ENCODE results near the gene RAB3B. TPM values are rescaled to one million over a fixed set of nuclear protein-coding genes. Genes with fewer than 3 reads are reported as not detected.
"Not testable (repeated sequence)": the region's sequence is repeated elsewhere in the genome, so short reads cannot be mapped to it uniquely, and the experiment has no call there.

Gene RAB3B
- total and polyA plus RNA-seq, 3 experiments from 2014 or later: 0.01 to 0.13 (median 0.11) TPM

DNA sequence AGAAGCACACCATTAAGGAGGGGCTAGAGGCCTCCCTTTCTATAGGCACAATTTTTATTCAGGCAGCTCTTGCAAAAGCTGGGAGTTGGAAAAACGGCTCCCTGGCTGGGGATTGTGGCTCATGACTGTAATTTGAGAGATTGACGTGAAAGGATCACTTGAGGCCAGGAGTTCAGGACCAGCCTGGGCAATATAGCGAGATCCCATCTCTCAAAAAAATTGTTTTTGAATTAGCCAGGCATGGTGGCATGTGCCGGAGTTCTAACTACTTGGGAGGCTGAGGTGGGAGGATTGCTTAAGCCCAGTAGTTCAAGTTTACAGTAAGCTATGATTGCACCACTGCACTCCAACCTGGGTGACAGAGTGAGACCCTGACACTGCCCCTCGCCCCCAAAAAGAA lies 88.0 kb downstream of the RAB3B start:
- H3K27ac Mint-ChIP-seq: no peak overlapping the region
- Histone ChIP-seq H3K27ac (ENCODE audit: low read depth, low read length) (no peak overlapping the region), H3K36me3 (ENCODE audit: insufficient read depth, low read length) (no peaks in the 10 kb centered on the region), H3K4me3 (ENCODE audit: low read length) (no peak overlapping the region), H3K4me1 (ENCODE audit: insufficient read depth, low read length) (no peaks in the 10 kb centered on the region), H3K9me3 (ENCODE audit: low read length) (no peaks in the 10 kb centered on the region), H3K27me3 (ENCODE audit: insufficient read depth, low read length, poor library complexity, severe bottlenecking) (peaks cover 6% of the 10 kb centered on the region)
- POLR2A ChIA-PET: interaction anchor here (0.6 kb wide), 1 partner anchor 1843 kb away, joined by 4 read pairs; no protein-coding TSS in a partner anchor
- DNase-seq: no peak
- CTCF ChIA-PET: no interaction called here
- peaks cover 0 to 11% (median 4%) of the 10 kb centered on the region in 5 donors for H3K9me3 Mint-ChIP-seq
- peaks cover 19 to 23% of the 10 kb centered on the region in 2 donors for H3K27me3 Mint-ChIP-seq
- H3K4me1 Mint-ChIP-seq: peaks cover 4 to 13% (median 11%) of the 10 kb centered on the region in 3 donors
- no peak overlapping the region for H3K4me3 Mint-ChIP-seq
- H3K36me3 Mint-ChIP-seq: peaks cover 0 to 2% (median 0%) of the 10 kb centered on the region in 3 donors

DNA sequence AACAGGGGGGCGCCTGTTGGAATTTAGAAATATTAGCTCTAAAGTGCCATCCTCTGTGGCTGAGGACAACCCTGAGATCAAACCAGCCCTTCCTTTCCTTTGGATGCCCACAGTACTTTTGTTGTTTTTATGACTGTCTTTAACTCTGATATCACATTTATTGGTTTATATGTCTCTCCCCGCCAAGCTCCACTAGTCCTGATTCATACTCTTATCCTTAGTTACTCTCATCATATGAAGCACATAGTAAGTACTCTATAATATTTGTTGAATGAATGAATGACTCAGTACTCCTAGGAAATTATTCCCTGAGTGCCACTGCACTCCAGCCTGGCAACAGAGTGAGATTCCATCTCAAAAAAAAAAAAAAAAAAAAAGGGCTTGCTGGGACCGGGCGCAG lies 89.3 kb downstream of the RAB3B start:
- ChIA-PET POLR2A (interaction anchor here (0.7 kb wide), 1 partner anchor 43 kb away, joined by 3 read pairs; no protein-coding TSS in a partner anchor), CTCF (no interaction called here)
- Histone ChIP-seq H3K4me1 (ENCODE audit: insufficient read depth, low read length) (no peaks in the 10 kb centered on the region), H3K27me3 (ENCODE audit: insufficient read depth, low read length, poor library complexity, severe bottlenecking) (peaks cover 6% of the 10 kb centered on the region), H3K27ac (ENCODE audit: low read depth, low read length) (no peak overlapping the region), H3K36me3 (ENCODE audit: insufficient read depth, low read length) (no peaks in the 10 kb centered on the region), H3K9me3 (ENCODE audit: low read length) (no peaks in the 10 kb centered on the region), H3K4me3 (ENCODE audit: low read length) (no peak overlapping the region)
- Mint-ChIP-seq H3K27me3 (peaks cover 18 to 32% of the 10 kb centered on the region in 2 donors), H3K27ac (no peak overlapping the region), H3K4me1 (no peaks in the 10 kb centered on the region), H3K9me3 (peaks cover 0 to 2% (median under 1%) of the 10 kb centered on the region in 5 donors), H3K4me3 (no peak overlapping the region), H3K36me3 (peaks cover 0 to 2% (median 0%) of the 10 kb centered on the region in 3 donors)
- DNase-seq: no peak

DNA sequence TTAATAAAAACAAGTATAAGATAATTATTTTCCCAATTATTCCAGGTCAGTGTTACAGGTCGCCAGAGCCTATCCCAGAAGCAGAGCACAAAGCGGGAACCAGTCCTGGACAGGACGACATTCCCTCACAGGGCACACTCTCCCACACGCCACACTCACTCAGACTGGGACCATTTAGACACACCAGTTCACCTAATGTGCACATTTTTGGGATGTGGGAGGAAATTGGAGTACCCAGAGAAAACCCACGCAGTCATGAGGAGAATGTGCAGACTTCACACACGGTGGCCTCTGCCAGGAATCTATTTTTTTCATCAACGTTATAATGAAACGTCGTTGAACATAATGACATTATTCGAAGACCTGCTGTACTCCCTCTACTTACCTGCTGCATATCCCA lies 91.5 kb downstream of the RAB3B start:
- H3K4me3 ChIP-seq (ENCODE audit: low read length): no peak overlapping the region
- CTCF ChIA-PET: interaction anchor here (1.5 to 2.3 kb wide), 2 partner anchors 8 to 398 kb away, joined by 4 to 6 read pairs; no protein-coding TSS in a partner anchor
- peaks cover 6% of the 10 kb centered on the region for H3K27me3 ChIP-seq (ENCODE audit: insufficient read depth, low read length, poor library complexity, severe bottlenecking)
- H3K9me3 ChIP-seq (ENCODE audit: low read length): no peaks in the 10 kb centered on the region
- H3K4me1 ChIP-seq (ENCODE audit: insufficient read depth, low read length): no peaks in the 10 kb centered on the region
- no peaks in the 10 kb centered on the region for H3K4me1 Mint-ChIP-seq
- POLR2A ChIA-PET: no interaction called here
- DNase-seq: no peak
- peaks cover 24 to 54% of the 10 kb centered on the region in 2 donors for H3K27me3 Mint-ChIP-seq
- H3K36me3 Mint-ChIP-seq: peaks cover 0 to 2% (median 0%) of the 10 kb centered on the region in 3 donors
- no peak overlapping the region for H3K27ac Mint-ChIP-seq
- H3K27ac ChIP-seq (ENCODE audit: low read depth, low read length): no peak overlapping the region
- H3K4me3 Mint-ChIP-seq: no peak overlapping the region
- H3K9me3 Mint-ChIP-seq: peaks cover 0 to 2% (median 0%) of the 10 kb centered on the region in 5 donors
- no peaks in the 10 kb centered on the region for H3K36me3 ChIP-seq (ENCODE audit: insufficient read depth, low read length)

DNA sequence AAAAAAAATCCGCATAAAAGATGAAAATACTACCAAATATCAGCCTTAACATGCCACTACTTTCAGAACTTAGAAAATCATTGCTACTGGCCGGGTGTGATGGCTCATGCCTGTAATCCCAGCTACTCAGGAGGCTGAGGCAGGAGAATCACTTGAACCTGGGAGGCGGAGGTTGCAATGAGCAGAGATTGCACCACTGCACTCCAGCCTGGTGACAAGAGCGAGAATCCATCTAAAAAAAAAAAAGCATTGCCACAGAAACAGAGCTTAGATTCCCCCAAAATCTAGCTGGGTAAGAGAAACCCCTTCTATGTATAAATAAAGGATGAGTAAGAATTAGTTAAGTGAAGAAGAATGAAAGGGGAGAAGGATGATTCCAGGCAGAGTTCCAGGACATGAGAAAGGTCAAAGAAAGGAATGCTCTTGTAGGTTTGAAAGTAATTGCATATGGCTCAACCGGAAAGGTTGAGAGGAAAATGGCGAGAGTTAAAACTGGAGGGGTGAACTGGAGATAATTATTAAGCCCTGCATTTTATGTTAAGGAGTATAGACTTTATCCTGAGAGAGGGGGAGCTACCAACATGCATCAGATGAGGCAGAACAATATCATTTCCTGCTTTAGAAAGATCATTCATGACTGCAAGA lies 92.3 kb downstream of the RAB3B start:
- Histone ChIP-seq H3K9me3 (ENCODE audit: low read length) (no peaks in the 10 kb centered on the region), H3K27me3 (ENCODE audit: insufficient read depth, low read length, poor library complexity, severe bottlenecking) (peaks cover 6% of the 10 kb centered on the region), H3K27ac (ENCODE audit: low read depth, low read length) (no peak overlapping the region), H3K4me3 (ENCODE audit: low read length) (no peak overlapping the region), H3K36me3 (ENCODE audit: insufficient read depth, low read length) (no peaks in the 10 kb centered on the region), H3K4me1 (ENCODE audit: insufficient read depth, low read length) (no peaks in the 10 kb centered on the region)
- no peak overlapping the region for H3K4me3 Mint-ChIP-seq
- no peak overlapping the region for H3K27ac Mint-ChIP-seq
- H3K9me3 Mint-ChIP-seq: peaks cover 0 to 2% (median 0%) of the 10 kb centered on the region in 5 donors
- CTCF ChIA-PET: interaction anchor here (1.2 to 3.0 kb wide), 7 partner anchors 9 to 399 kb away, joined by 3 to 15 read pairs (median 6); no protein-coding TSS in a partner anchor
- H3K27me3 Mint-ChIP-seq: peaks cover 28 to 62% of the 10 kb centered on the region in 2 donors
- POLR2A ChIA-PET: no interaction called here
- H3K4me1 Mint-ChIP-seq: no peaks in the 10 kb centered on the region
- DNase-seq: no peak
- peaks cover 0 to 2% (median 0%) of the 10 kb centered on the region in 3 donors for H3K36me3 Mint-ChIP-seq

DNA sequence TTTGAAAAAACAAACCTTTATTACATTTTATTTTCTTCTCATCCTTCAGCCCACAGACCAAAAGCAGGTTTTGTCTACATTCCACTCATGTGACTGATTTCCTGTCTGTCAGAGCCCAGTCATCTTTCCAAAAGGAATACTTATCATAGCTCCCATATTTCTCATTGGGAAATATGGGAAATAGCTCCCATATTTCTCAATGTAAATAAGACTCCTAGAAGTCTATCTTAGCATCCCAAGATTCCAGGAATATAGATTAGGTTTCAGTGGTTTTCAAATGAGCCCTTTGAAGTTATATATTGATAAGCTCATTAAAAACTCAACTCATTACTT lies 92.8 kb downstream of the RAB3B start:
- Histone ChIP-seq H3K9me3 (ENCODE audit: low read length) (no peaks in the 10 kb centered on the region), H3K4me1 (ENCODE audit: insufficient read depth, low read length) (no peaks in the 10 kb centered on the region), H3K4me3 (ENCODE audit: low read length) (no peak overlapping the region), H3K27me3 (ENCODE audit: insufficient read depth, low read length, poor library complexity, severe bottlenecking) (peaks cover 6% of the 10 kb centered on the region), H3K27ac (ENCODE audit: low read depth, low read length) (no peak overlapping the region), H3K36me3 (ENCODE audit: insufficient read depth, low read length) (no peaks in the 10 kb centered on the region)
- H3K27me3 Mint-ChIP-seq: peaks cover 29 to 67% of the 10 kb centered on the region in 2 donors
- ChIA-PET CTCF (interaction anchor here (1.2 to 3.0 kb wide), 8 partner anchors 9 to 399 kb away, joined by 3 to 15 read pairs (median 6); no protein-coding TSS in a partner anchor), POLR2A (no interaction called here)
- no peak for DNase-seq
- peaks cover 0 to 2% (median 0%) of the 10 kb centered on the region in 3 donors for H3K36me3 Mint-ChIP-seq
- H3K4me3 Mint-ChIP-seq: no peak overlapping the region
- H3K9me3 Mint-ChIP-seq: peaks cover 0 to 2% (median 0%) of the 10 kb centered on the region in 5 donors
- H3K4me1 Mint-ChIP-seq: no peaks in the 10 kb centered on the region
- no peak overlapping the region for H3K27ac Mint-ChIP-seq

GRCh38 chr1:51894748-51895147 lies 95.8 kb downstream of the RAB3B start:
- H3K36me3 Mint-ChIP-seq, H3K27ac Mint-ChIP-seq: not testable (repeated sequence)

DNA sequence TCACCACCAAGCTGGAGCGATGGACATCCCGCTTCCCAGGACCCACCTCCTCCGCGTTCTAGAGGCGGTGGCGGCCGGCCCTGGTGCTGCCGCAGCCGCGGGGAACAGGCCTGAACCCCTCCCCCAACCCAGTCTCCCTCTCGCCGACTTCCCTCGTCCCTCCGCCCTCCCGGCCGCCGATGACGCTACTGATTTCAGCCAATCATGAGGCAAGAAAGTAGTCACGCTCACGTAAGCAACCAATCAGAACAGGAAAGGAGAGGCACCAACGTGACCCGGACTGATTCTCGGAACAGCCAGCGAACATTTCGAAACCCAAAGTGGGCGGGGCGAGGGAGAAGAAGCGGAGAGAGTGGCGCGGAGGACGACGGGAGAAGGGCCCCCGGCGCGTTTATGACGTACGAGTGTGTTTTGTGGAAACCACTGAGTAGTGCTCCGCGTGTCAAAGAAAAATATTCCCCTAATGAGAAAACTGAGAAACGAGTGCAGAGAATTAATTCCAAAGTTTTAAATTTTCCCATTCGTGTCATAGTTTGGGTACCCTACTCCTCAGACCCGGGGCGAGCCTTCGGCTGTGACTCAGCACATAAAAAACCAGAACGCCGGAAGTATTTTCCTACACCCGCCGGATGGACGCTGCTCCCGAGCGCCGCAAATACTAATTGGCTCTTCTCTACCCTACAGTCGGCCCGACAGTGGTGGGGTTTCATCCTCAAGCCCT lies 111.7 kb downstream of the RAB3B start, which contains the start of gene NRDC:
TSS of gene NRDC (minus strand) at position 112 of the 721 bp plus-strand sequence. CDS start 112 bp downstream, outside the sequence.
- H3K27me3 Mint-ChIP-seq: peaks cover 14 to 22% of the 10 kb centered on the region in 2 donors
- Histone ChIP-seq H3K9me3 (ENCODE audit: low read length) (no peaks in the 10 kb centered on the region), H3K27me3 (ENCODE audit: insufficient read depth, low read length, poor library complexity, severe bottlenecking) (peaks cover 6% of the 10 kb centered on the region), H3K4me1 (ENCODE audit: insufficient read depth, low read length) (peaks cover 44% of the 10 kb centered on the region), H3K4me3 (ENCODE audit: low read length) (peak within 1 kb of the TSS; percentile 99), H3K36me3 (ENCODE audit: insufficient read depth, low read length) (no peaks in the 10 kb centered on the region), H3K27ac (ENCODE audit: low read depth, low read length) (peak within 1 kb of the TSS; percentile 99)
- ChIA-PET POLR2A (interaction anchor here (0.5 to 1.5 kb wide), 5 partner anchors 9 to 847 kb away, joined by 3 to 4 read pairs (median 4); partner anchors contain the start of gene ZYG11B), CTCF (interaction anchor here (1.4 to 1.5 kb wide), 2 partner anchors 18 to 155 kb away, joined by 5 to 14 read pairs; partner anchors contain the start of gene KTI12)
- H3K9me3 Mint-ChIP-seq: no peaks in the 10 kb centered on the region
- no peak within 1 kb of the TSS for H3K4me3 Mint-ChIP-seq
- peak; percentile 99 to 100 (median 99) for DNase-seq
- peak within 1 kb of the TSS in 1 of 8 donors; percentile 56 for H3K27ac Mint-ChIP-seq
- H3K4me1 Mint-ChIP-seq: peaks cover 0 to 20% (median 0%) of the 10 kb centered on the region in 3 donors
- peaks cover 0 to 10% (median 0%) of the 10 kb centered on the region in 3 donors for H3K36me3 Mint-ChIP-seq

More at GRCh38 chr1:51894748-51895147, 95.8 kb downstream of the RAB3B start:
- H3K9me3 ChIP-seq (ENCODE audit: low read length); H3K4me1 Mint-ChIP-seq; DNase-seq; CTCF ChIA-PET; H3K9me3 Mint-ChIP-seq; H3K4me1 ChIP-seq (ENCODE audit: insufficient read depth, low read length); H3K4me3 ChIP-seq (ENCODE audit: low read length); H3K27ac ChIP-seq (ENCODE audit: low read depth, low read length); POLR2A ChIA-PET; H3K36me3 ChIP-seq (ENCODE audit: insufficient read depth, low read length); H3K27me3 ChIP-seq (ENCODE audit: insufficient read depth, low read length, poor library complexity, severe bottlenecking); H3K4me3 Mint-ChIP-seq: not testable (repeated sequence)
- H3K27me3 Mint-ChIP-seq: peaks cover 33 to 81% of the 10 kb centered on the region in 2 donors

- peaks cover 0 to 21% (median 2%) of the 10 kb centered on the region in 3 donors for H3K4me1 Mint-ChIP-seq
- peaks cover 0 to 12% (median 0%) of the 10 kb centered on the region in 3 donors for H3K36me3 Mint-ChIP-seq
- Histone ChIP-seq H3K4me1 (ENCODE audit: insufficient read depth, low read length) (peaks cover 44% of the 10 kb centered on the region), H3K27ac (ENCODE audit: low read depth, low read length) (peak overlapping the region; percentile 99), H3K27me3 (ENCODE audit: insufficient read depth, low read length, poor library complexity, severe bottlenecking) (peaks cover 6% of the 10 kb centered on the region), H3K9me3 (ENCODE audit: low read length) (no peaks in the 10 kb centered on the region), H3K36me3 (ENCODE audit: insufficient read depth, low read length) (no peaks in the 10 kb centered on the region), H3K4me3 (ENCODE audit: low read length) (peak overlapping the region; percentile 99)
- no peak for DNase-seq
- H3K27ac Mint-ChIP-seq: no peak overlapping the region
- CTCF ChIA-PET: no interaction called here
- H3K4me3 Mint-ChIP-seq: no peak overlapping the region
- H3K9me3 Mint-ChIP-seq: no peaks in the 10 kb centered on the region
- POLR2A ChIA-PET: interaction anchor here (1.5 kb wide), 1 partner anchor 9 kb away, joined by 4 read pairs; no protein-coding TSS in a partner anchor
- peaks cover 14 to 19% of the 10 kb centered on the region in 2 donors for H3K27me3 Mint-ChIP-seq
Measured at GRCh38 chr1:51878308-51878615, 112.2 kb downstream of the RAB3B start.

Data from CD8-positive, alpha-beta memory T cell (primary cell).